Heart left ventricle (tissue), 13 donors: ENCODE results near the gene PLG.

Source experiments
- POLR2A ChIP-seq, 2 donors: fragments of 450-650 bp; IDR thresholded peaks; one replicate each; pipeline ENCODE4 v1.6.1; 2017; ENCODE audit warnings: antibody characterized with exemption in 2 of 2, mild to moderate bottlenecking in 2 of 2, moderate library complexity in 2 of 2
- TF ChIP-seq, protein P1 (sequence below), 12 donors: fragments of 200-600 bp; sonication (generic) in 4 of 12; IDR thresholded peaks; one replicate each; pipeline versions ENCODE4 v1.5.0 to v1.8.0; 2018 to 2022; ENCODE audit warnings: antibody characterized with exemption in 12 of 12, mild to moderate bottlenecking in 5 of 12
- donor health status: ischemic (EF 13 %, LVEDD 7.1; RV severe dilation, severe dysfunction).
- donor health status: DM: no; HTN: yes; CAD: no.
- donor health status: DM: no; HTN: no; CAD: no.
- donor health status: ischemic (EF 25% LVEDD 6.9; RV normal size, moderate dysfunction).
- donor health status: ischemic (EF 25% LVEDD 5.7; RV mildly dilated, moderate dysfunction).
- donor health status: ischemic (EF 35%, LVEDD 5.7; RV mildly dilated, moderate dysfunction).
- donor health status: nonischemic (EF 11% LVEDD 7.7; RV severe dilation, severe dysfunction).
- donor health status: DM: yes; HTN: yes; CAD: no.
- donor health status: PGD.
- donor health status: ischemic (EF 29% LVEDD 5.4; RV normal size, mild dysfunction).
- donor health status: nonischemic (EF 23%, LVEDD 6.1; RV moderate dilation, normal function).

DNA sequence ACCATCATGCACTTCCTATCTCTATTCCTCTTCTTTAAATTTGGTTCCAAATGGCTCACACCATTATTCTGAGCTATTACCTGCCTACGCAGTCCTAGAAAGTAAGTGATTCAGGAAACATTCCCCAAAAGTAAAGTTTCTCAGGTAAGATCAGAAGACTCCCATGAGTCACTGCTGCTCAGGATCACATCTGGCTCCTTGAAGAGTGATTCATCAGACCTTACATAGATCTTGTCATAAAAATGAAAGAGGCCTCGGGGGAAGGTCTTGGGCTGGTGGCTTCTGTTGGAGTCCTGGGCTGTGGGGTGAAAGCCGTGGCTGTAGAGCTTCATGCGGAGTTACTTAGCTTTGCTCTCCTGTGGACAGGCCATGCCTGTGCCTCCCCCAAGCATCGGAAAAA is 35.9 kb downstream of the PLG start:
- TF ChIP-seq, protein P1, sequence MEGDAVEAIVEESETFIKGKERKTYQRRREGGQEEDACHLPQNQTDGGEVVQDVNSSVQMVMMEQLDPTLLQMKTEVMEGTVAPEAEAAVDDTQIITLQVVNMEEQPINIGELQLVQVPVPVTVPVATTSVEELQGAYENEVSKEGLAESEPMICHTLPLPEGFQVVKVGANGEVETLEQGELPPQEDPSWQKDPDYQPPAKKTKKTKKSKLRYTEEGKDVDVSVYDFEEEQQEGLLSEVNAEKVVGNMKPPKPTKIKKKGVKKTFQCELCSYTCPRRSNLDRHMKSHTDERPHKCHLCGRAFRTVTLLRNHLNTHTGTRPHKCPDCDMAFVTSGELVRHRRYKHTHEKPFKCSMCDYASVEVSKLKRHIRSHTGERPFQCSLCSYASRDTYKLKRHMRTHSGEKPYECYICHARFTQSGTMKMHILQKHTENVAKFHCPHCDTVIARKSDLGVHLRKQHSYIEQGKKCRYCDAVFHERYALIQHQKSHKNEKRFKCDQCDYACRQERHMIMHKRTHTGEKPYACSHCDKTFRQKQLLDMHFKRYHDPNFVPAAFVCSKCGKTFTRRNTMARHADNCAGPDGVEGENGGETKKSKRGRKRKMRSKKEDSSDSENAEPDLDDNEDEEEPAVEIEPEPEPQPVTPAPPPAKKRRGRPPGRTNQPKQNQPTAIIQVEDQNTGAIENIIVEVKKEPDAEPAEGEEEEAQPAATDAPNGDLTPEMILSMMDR (IDR thresholded peaks at IDR 0.05) = no peak
- TF ChIP-seq POLR2A (IDR thresholded peaks at IDR 0.05) = no peak
